ENCODE measurements around the gene HHLA2.
"Not testable (repeated sequence)": the region's sequence is repeated elsewhere in the genome, so short reads cannot be mapped to it uniquely, and the experiment has no call there.

Gene HHLA2

GRCh38 chr3:108342837-108343486 lies 46.6 kb downstream of the HHLA2 start:
- DNase-seq (ENCODE audit: low read depth, low spot score), result no peak

GRCh38 chr3:108343491-108343890 lies 47.1 kb downstream of the HHLA2 start:
- no peak for DNase-seq (ENCODE audit: low read depth, low spot score)

GRCh38 chr3:108345492-108346205 lies 49.3 kb downstream of the HHLA2 start:
- DNase-seq (ENCODE audit: low read depth, low spot score), result no peak

DNA sequence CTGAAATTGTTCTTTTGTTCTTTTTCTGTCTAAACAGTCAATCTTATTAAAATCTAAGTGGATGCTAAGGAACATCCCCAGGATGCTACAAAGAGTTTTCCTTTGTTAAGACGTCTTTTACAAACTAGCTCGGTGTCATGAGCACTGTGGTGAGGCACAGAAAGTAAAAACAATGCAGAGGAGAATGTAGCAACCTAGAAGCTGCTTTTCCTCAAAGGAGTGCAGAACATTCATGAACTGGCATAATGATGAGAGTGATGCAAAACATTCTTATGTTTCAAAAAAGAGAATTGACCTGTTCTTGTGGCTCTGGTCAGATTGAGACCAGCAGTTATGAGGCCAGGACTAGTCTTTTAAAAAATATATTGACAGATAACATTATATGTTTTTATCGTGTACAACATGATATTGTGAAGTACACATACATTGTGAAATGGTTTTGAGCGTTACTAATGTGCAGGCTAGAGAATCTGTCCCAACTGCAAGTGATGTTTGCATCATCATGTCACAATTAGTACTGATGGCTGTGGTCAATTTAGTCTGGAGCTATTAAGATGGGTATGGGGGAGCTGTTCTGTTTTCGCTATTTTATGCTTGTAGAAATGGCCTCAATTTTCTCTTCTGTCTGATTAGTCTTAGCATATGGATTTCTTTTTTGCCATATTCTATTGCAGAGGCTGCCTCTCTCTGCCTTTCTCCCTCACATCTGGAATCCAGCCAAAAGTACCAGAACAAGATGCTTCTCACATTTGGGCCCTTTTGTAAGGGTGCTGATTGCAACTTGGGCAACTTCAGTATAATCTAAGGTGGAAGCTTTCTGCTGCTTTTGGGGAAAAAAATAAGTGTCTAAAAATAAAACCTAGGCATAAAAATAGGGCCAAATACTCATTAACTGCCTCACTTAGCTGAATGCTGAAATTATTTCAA lies 50.2 kb downstream of the HHLA2 start:
- DNase-seq (ENCODE audit: low read depth, low spot score), result no peak

DNA sequence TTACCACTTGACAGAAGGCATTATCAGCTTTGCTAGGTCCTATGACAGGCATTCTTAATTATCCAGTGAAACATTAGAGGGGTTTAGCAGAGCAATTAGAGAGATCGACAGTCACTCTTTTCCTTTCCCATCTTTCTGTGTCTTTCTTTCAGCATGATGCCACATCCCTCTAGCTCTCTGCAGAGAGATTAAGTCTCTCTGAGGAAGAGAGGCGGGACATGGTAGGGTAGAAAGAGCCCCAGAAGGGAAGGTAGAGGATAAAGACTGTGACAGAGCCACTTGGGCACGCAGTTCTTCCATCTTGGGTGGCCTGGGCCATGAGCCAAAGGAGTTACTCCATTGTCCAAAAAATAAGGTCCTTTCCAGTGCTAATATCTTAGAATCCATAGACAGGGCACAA lies 55.8 kb downstream of the HHLA2 start:
- no peak for DNase-seq (ENCODE audit: low read depth, low spot score)

DNA sequence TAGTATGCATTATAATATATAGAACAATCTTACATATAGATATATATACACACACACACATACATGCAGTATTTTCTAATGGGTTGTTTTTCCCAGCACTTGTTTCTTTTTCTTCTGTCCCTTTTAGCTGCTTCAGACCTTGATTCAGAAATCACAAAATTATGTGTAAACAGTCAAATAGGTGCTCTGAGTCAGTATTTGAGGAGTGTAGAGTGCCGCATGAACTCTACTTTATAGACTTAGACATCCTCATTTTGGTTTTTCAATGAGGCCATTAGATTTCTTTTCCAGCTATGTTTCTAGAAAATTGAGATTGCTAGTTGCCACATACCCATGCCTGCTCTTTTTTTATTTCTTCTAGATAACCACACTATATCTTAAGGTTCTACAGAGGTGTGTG lies 58.2 kb downstream of the HHLA2 start:
- DNase-seq (ENCODE audit: low read depth, low spot score), result no peak

DNA sequence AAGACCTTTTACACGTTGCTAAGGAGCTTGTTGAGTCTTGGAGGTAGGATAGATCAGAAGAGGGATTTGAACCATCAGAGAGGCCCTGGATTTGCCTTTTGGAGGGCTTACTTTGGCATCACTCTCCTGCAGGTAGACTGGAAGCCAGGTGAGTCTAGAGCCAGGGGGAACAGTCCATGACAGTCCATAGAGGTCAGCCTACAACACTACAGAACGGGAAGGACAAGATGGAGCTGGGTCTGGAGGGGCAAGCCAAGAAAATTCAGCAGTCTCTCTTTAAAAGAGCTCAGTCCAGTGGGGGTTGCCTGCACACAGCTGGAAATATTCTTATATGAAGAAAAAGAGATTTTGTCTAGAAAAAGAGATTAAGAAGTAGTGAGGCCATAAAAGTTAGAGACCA lies 60.7 kb downstream of the HHLA2 start:
- no peak for DNase-seq (ENCODE audit: low read depth, low spot score)

GRCh38 chr3:108359011-108359410 lies 62.7 kb downstream of the HHLA2 start:
- DNase-seq (ENCODE audit: low read depth, low spot score), result no peak

GRCh38 chr3:108376026-108376425 lies 79.7 kb downstream of the HHLA2 start:
- no peak for DNase-seq (ENCODE audit: low read depth, low spot score)

DNA sequence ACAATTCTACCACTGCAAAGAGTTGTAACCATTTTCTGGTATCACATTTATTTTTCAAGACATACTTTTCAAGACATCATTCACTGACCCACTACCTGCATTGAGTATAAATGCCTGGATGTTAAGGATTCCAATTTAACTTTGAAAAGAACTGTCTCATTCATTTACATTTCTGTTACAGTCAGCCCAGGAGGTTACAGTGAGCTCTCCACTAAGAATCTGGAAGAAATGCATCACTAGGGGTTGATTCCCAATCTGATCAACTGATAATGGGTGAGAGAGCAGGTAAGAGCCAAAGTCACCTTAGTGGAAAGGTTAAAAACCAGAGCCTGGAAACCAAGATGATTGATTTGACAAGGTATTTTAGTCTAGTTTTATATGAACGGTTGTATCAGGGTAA lies 81.0 kb downstream of the HHLA2 start:
- DNase-seq (ENCODE audit: low read depth, low spot score), result no peak

GRCh38 chr3:108378153-108378951 lies 82.0 kb downstream of the HHLA2 start:
- no peak for DNase-seq (ENCODE audit: low read depth, low spot score)

- not testable (repeated sequence) for DNase-seq (ENCODE audit: low read depth, low spot score)
Measured at GRCh38 chr3:108378952-108379342, 82.6 kb downstream of the HHLA2 start.

DNA sequence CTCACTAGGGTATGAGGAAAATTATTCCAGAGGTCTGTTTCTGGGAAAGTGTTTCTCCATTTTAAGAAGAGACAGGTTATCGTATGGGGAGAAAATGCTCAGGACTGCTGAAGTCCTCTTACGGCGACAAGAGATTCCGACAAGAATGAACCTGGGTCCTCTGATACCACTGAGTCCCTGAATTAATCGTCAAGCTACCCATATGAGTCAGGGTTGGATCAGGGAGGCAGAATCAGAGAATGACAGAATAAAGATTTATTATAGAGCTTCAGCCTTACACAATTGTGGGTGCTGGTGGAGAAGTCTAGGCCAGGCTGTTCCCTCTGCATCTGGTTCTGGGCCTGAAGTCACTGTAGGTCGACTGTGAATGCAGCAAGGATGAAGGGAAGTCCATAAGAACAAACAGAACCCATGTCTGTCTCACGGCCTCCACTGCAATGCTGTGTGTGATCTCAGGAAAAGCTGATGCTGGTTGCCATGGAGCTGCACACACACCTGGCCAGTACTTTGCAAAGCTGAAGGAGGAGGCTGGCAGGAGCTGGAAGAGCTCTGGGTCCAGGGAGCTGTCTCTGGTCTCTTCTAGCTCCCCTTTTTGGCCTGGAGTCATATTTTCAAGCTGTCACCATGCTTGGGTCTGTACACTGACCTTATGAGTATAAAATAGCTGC lies 83.9 kb downstream of the HHLA2 start:
- no peak for DNase-seq (ENCODE audit: low read depth, low spot score)

GRCh38 chr3:108381529-108382140 lies 85.3 kb downstream of the HHLA2 start:
- no peak for DNase-seq (ENCODE audit: low read depth, low spot score)

- no peak for DNase-seq (ENCODE audit: low read depth, low spot score)
Measured at GRCh38 chr3:108383306-108383705, 87.0 kb downstream of the HHLA2 start.

- DNase-seq (ENCODE audit: low read depth, low spot score), result no peak
Measured at GRCh38 chr3:108387063-108387462, 90.7 kb downstream of the HHLA2 start.

GRCh38 chr3:108388136-108389132 lies 92.1 kb downstream of the HHLA2 start:
- DNase-seq (ENCODE audit: low read depth, low spot score), result no peak

DNA sequence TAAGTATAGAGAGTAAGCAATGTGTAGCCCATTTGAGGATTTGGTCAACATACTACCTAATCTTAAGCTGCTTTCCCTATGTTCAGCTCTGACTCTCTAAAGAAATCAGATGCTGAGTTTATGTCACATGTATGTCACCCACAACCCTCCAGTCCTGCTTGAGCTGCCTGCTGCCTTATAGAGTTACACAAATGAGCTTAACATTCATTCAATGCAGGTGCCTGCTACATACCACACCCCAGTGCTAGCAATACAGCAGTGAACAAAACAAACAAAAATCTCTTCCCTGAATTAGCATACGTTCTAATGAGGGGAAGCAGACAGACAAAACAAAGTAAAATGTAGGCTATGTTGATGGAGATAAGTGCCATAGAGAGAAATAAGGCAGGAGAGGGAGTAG lies 93.0 kb downstream of the HHLA2 start:
- DNase-seq (ENCODE audit: low read depth, low spot score), result no peak

DNA sequence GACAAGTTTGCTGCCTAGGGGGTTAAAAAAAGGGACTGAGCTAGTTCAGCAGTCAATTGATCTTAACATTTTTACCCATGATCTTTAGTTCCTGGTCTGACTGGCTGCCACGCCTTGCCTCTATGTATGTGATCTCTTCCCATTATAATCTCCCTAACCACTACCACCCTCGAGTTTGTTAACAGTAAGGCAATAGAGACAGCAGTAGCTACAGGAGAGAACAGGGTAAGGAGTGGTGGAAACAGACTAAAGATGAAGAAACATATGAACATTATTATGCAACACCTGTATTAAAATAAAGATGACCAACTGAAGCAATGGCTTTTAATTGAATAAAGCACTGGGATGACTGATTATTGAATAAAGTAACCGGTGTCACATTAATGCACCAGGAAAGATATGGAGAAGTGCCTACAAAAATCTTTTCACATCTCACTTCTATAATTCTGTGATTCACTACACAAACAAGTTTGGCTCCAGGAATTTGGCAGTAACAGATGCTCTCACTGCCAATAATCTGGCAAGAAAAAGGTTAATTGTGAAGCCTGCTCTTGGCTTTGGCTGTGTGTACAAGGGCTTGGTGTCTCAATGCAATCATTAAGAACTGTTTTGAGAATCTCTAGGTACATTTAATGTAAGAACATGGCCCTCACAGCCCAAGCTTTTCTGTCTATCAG lies 95.7 kb downstream of the HHLA2 start:
- no peak for DNase-seq (ENCODE audit: low read depth, low spot score)
